ENCODE data around the gene DSEL.
A peak's percentile ranks its signal among the peaks of the same experiment; 100 is the strongest.

Gene DSEL

DNA sequence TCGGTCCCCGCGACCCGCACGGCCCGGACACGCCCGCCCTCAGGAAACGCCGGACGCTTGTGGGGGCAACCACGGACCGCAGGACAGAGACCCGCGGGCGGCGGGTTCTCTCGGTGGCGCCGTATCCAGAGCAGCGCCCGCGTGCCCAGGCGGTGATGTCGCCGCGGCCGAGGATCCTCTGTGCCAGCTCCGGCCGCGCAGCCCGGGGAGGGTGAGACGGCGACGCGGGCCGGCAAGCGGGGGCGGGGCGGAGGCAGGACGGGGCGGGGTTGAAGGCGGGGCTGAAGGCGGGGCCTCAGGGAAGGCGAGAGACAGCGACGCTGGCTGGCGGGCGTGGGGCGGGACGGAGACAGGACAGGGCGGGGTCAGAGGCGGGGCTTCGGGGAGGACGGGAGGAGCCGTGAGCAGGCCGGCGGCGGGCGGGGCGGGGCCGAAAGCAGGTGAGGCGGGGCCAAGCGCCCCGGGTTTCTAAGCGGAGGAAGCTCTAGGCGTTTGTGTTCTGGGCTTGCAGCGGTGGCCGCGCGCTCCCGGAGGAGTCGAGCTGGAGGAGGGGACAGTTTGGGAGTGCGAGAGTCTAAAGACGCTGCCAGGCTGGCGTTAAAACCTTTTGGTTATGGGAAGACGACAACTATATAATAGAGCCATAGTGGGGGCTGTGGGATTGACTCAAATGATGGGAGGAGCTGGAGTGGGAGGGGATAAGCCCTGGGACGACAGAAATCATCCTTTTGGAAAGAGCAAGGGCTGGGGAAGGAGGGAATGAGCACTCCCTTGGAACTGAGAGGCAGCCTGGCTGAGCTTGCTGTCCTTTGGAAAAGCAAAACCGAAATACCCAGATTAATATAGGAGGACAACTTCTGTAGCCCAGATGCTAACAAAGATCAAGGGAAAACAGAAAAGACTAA lies at the start of gene DSEL:
TSS of gene DSEL (minus strand) at position 182 of the 905 bp plus-strand sequence. CDS start 2,112 bp downstream, outside the sequence.
- peak; percentile 95 to 96 for DNase-seq (ENCODE audit: low read depth in 2 of 2)

DNA sequence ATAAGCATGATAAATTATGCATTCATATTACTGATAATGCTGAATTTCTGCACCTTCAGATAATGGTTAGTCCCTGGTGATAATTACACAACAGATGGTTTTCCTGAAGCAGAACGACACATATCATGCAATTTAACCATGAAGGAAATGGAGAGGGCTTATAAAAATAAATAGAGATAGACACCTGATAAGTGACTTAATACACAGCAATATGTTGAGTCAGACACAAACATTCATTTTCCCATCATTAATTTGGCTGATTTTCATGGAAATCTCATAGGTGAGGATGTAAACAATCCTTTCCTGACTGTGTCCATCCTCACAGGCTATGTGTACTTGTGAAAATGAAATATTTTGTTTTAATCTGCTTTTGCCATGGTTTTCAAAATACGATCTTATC lies 36.9 kb upstream of the DSEL start:
- no peak for DNase-seq (ENCODE audit: low read depth in 2 of 2)

DNA sequence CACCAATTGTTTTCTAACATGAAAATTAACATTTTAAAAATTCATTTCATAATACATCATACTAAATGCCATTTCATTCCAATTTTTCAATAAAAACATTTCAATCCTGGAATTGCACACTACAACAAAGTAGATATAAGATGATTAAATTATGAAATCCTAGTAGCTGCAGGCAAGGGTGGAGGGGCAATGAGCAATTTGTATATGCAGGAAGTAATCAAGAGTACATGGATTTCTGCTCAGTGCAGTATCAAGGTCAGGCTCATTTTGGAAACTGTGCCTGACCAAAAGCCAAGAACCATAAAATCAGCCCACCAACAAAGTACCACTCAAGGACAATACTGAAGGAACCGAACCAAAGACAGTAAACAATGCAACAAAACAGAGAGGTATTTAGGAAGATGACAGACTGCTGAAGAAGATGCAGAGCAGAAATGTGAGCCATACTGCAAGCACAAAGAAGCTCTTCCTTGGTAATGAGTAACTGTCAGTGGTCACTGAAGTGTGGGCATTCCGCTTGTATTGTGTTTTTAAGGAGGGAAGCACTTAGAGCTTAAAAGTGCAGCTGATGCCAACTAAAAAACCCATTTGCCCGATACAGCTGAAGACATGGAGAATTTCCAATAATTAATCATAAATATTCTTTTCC lies 34.5 kb upstream of the DSEL start:
- DNase-seq (ENCODE audit: low read depth in 2 of 2), result no peak

DNA sequence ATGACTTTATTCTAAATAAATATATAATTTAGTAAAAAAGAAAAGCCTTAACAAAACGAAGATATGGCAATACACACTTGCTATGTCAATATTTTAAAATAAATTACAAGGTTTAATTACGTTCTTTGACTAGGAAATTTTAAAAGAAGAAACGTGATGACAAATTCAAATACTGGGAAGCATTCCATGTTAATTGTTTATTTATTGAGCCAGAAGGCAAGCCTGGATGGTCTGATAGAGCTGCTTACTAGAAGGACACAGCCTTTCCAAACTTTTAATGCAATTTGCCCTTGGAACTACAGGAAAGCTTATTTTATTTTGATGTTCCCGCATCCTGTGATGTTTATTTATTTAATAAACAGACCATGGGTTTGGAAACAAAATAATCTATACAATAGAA lies 33.4 kb upstream of the DSEL start:
- no peak for DNase-seq (ENCODE audit: low read depth in 2 of 2)

DNA sequence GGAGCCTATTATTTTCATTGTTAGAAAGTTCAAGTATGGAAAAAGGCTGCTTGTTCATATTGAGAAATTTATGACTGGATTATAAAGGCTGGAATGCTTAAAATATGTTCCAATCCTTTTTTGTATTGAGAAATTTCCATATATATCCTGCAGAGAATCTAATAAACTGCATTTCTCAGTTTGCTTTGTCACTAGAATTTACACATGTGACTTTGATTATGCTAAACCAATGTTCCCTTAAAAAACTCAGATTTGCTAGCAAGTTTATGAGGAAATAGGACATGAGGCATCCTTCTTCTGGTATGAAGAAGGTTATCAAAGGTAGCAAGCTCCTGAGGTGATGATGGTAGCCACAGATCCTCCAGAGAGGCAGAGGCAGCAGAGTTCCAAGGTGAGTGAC lies 29.2 kb upstream of the DSEL start:
- no peak for DNase-seq (ENCODE audit: low read depth in 2 of 2)

DNA sequence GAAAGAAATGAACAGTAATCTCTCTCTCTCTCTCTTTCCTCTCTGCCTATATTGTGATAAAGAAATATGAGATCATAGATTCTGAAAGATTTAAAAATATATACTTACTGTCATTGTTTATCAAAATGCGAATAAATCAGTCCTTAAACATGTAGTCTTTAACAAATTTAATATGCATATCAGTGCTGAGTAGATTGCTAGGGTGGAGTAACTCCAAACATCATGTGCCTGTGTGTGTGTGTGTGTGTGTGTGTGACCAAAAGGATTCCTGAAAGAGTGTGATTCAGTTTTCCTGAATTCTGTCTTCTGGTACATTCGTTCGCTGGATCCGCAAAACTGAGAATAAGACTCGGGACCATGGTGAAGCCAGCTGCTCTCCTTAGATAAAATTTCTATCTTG lies 24.0 kb upstream of the DSEL start:
- DNase-seq (ENCODE audit: low read depth in 2 of 2), result no peak

DNA sequence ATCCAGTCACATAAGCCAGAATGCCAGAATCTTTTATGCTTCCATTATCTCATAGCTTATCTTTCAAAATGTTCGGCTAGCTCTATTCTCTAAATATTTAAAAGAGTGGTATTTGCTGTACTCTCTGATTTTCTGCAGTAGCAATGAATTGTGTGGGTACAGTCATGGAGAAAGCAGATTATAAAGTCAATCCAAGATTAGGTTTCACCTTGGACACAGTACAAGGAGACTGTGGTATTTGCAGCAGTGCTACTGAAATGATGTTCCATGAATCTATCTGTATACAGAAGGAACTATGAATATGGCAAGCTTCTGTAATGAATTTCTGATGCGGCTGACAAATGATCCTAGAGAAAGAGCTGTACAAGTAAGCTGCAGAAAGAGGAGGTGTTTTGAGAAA lies 15.4 kb upstream of the DSEL start:
- no peak for DNase-seq (ENCODE audit: low read depth in 2 of 2)

DNA sequence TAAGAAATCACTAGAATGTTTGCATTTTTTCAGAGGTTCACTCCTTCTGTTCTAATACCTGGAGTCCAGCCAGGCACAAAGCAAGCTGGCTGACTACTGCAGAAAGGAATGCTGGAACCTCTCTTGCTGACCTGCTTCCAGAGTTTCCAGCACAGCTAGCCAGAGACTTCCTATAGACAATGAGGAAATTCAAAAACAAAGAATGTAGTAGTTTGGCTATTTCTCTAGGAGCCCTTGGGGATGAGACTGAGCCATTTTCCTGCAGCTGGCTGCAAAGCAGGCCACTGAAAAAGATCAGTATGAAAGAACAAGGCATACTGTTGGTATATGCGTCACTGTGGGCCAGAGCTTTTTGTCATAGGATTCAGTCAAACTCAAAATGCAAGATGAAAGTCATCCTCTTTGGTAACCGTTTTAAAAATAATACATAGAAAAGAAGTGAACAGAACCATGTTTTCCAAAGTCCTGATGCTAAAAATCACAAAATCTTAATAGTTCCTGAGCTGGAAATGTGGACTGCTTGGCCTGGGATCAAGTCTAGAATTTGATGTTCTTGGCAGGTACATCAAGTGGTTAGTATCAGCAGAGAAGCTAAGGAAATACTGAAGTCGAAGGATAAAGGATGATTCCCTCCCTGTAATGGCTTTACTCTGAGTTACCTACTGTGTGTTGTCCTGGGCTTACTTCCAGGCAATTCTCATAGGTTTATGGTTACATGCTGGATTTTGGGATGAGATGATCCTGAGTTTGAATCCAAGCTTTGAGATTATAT lies 9.0 kb upstream of the DSEL start:
- DNase-seq (ENCODE audit: low read depth in 2 of 2), result no peak

DNA sequence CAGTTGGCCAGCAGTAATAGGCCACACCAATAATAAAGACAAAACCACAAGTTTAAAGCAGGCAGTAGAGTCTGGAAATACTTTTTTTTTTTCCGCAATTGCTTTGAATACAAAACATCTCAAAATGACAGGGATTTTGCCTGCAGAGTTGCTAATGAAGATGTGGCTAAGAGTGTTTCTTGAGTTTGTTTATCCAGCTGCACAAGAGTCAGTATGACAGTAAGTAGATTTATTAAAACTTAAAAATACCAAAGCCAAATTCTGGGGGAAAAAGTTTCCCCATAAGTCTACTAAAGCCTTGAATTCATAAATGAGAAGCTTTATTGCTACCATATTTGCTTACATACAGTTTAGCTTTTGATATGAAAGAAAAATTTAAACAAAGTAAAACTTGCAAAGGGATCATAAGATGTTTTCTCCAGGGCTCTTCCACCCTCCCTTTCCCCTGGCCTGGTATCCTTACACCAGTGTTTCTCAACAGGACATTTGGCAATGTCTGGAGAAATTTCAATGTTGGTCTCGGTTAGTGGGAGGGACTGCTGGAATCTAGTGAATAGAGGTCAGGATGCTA lies 3.9 kb upstream of the DSEL start:
- no peak for DNase-seq (ENCODE audit: low read depth in 2 of 2)

DNA sequence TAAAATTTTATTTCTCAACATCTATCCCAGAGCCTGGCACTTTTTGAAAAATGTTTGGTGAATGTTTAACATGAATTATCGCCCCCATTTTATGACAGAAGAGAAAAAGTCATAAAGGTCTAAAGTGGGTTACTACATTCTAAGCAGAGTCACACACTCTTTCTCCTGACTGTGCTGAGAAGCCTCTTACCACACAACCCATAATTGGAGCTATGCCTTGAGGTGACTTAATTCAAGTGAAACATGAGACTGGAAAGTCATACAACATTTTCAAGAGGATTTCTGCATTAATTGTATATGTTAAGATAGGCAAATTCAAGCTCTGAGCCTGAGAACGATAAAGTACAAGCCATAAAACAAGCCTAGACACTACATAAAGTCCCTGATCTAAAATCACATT lies 3.1 kb upstream of the DSEL start:
- DNase-seq (ENCODE audit: low read depth in 2 of 2), result no peak

DNA sequence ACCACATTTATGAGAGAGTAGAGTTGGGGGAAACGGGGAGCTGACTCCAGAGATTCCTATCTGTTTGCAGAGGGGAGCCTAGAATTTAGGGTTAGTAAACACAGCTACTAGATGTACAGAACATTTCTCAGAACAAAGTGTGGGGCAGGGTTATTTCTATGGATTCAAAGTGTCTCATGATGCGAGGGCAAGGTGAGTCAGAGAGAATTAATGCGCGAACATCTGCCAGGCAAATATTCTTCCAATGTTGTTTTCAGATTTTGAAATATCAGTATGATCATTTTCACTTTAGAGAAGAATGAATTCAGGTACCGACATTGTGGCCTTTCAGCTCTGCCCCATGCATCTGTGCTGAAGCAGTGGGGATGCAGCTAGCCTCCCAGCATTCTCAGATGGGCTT lies 2.0 kb upstream of the DSEL start:
- DNase-seq (ENCODE audit: low read depth in 2 of 2), result no peak

DNA sequence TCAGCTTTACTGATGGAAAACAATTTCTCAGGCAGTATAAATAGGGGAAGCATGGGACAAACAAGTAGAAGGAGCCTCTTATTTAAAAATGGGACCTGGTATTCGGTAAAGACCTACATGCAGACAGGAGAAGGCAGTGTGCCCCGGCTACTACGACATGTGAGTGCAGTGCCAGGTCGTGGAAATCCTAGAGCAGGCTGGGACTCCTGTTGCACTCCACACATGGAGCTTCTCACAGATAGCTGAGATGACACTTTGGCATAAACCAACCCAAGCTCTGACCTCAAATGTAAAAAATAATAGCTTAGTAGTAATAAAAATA lies 885 bp upstream of the DSEL start:
- DNase-seq (ENCODE audit: low read depth in 2 of 2), result no peak

DNA sequence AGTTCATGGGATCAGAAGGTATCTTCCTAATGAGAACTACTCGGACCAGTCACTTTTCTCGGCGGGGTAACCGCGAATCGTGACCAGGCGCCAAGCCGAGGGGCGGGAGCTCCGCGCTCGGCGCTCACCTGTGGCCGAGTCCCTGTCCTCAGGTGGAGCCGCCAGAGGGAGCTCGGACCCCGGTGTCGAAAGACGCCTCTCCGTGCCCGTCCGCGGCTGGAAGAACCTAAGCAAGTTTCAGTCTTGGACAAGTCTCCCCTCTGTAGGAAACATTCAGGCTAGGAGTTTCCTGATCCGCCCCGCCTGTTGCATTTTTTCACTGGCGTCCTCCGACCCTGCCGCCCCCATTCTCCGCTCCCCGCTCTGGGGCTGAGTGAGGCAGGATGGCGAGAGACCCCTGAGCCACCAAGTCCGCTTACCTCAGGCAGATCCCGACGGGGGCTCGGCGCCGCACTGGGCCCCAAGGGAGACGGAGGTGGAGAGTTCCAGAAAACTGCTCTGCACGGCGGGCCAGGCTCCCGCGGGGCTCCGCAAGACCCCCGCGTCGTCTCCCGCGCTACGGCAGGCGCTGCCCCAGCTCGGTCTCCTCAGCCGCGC lies 480 bp downstream of the DSEL start:
- DNase-seq (ENCODE audit: low read depth in 2 of 2), result peak in 1 of 2 donors; percentile 46

DNA sequence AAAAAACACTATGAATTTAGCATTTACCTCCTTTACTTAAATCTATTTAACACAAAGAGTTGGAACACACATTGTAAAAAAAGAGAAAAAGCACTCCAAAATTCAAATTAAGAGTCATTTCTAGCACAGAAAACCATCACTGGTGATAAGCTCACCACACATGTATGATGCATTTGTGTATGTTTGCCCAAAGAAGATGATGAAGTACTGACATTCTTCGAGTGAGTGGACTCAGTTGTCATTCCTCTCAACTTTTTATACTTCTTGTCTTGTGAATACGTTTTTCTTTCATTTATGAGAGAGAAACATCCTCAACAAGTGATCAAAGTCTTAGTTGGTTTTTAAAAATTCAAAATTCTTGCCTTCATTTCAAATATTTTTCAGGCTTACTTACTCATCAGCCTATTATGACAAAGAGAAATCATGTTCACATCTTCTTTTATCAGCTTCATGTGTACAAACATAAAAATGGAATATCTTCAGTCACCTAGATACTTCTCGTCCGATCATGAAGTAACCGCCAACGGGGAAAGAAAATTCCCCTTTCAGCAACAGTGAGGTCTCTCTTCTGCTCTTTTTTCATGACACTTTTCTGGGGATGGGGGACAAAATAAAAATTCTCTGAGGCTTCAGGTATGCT lies 1.5 kb downstream of the DSEL start:
- no peak for DNase-seq (ENCODE audit: low read depth in 2 of 2)

DNA sequence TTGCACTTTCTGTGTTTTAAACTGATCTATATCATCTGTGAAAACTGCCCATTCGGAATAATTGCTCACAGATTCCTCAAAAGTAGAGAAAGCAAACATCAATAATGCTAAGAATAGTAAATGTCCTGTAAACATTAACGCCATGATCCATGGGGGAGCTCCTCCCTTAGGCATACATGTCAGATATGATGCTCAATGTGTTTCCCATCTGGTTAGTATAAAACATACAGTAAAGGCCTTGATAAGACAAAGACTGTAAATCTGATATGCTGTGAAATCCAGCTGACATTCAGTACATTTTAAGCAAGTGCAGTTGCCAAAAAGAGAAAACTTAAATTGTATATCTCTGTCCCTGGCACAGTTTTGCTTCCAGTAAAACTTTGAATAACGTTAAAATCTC lies 2.1 kb downstream of the DSEL start:
- DNase-seq (ENCODE audit: low read depth in 2 of 2), result no peak

DNA sequence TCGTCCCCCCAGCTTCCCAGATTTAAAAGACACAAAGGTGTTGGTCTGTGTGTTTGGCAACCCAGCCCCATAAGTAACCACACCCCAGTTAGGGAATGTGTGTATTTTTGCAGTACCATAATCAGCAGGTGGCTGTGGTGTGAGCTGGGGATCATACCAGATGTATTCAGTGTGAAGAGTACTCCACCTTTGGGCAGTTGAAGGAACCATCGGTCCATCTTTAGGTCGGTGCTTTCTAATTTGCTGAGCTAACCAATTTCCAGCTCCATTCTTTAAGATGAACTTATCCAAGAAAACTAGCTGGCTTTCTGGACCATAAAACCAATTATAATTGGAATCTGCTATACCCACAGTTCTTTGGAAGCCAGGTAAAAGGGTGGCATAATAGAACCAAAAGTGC lies 3.2 kb downstream of the DSEL start:
- DNase-seq (ENCODE audit: low read depth in 2 of 2), result no peak

DNA sequence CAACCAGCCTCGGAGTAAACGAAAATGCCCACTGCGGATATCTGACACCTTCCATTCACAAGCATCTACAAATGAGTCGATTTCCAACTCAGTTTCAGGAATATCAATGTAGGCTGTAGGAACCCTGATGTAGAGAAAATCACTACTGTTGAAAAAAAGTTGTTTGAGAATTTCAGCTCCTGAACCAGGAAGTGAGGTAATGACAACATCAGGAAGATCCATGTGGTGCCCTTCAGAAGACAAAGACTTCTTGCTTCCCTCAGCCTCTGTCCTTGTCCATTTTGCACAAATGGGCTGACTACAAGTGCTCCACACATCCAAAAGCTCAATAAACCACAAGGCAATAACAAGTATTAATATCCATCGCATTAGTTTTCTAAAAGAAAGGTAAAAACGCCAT lies 4.7 kb downstream of the DSEL start:
- no peak for DNase-seq (ENCODE audit: low read depth in 2 of 2)

DNA sequence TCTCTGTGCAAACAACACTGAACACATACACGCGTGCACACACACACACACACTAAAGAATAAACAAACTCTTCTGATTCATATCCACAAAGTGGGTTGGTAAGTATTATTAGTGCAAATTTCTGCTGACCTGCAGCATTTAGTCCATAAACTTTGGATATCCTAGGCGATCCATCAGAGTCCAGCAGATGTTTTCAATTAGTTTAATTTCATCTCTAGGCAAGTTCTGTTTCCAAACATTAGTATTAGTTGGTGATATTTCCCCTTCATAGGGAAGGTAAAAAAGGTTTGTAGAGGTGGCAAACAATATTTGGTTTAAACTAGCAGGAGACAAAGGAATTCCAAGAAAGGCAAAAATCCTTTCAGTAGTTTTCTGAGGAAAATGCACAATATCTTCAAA lies 5.7 kb downstream of the DSEL start:
- DNase-seq (ENCODE audit: low read depth in 2 of 2), result no peak

DNA sequence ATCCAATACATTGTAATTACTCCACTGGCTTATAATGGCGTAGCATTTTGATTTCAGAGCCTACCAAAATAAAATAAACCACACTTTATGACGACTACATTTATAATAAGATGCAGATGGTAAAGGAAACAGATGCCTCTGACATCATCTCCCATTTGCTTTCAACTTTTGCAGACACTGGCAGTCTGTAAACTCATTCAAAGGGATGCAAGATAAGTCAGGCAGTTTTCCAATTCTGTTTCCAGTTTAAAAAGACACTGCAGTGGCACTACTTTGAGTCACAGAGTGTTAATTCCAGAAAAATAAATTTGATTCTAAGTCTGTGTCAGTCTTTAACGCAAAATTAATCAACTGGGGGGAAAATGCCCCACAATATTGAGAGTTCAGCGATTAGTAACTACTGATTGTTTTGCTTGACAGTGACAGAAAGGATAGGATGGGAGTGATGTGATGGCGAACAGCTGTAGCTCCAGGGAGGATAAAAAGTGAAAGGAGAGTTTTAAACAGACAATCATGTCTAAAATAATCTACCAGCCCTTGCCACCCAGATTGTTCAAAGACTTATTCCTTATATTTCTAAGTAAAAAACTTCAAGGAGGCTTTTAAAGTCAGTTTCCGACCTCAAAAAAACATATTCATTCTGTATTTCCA lies 6.7 kb downstream of the DSEL start:
- DNase-seq (ENCODE audit: low read depth in 2 of 2), result no peak

DNA sequence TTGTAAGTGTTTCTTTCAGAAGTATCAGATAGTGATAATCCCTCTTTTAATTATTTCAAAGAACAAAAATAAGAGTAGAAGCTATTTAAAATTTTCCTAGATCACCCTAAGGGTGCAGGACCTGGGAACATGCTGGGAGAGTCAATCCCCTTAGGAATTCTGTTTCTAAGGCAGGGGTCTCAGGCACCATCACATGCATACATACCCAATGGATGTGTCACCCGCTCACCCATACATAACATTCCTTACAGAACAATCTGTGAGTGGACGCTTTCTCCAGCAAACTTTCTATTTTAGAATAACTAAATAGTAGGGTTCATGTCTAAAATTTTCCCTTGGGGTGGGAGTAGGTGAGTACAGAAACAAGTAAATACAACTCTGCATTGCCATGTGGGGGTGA lies 8.4 kb downstream of the DSEL start:
- DNase-seq (ENCODE audit: low read depth in 2 of 2), result no peak

DNA sequence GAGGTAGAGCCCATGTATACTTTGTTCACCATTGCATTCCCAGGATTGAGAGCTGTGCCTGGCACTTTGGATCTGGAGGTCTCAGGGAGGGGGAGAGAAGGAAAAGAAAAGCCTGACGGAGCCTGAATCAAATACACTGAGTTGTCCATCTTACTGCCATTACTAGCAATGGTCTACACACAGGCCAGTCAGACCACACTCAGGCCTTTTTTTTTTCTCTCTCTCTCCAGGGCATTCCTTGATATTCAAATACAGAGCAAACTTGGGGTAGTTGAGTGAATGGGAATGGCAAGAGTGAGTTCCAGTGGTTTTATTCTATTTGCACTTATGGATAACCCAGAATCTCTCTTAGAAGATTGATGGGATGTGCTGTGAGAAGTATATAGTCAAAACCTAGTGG lies 11.8 kb downstream of the DSEL start:
- DNase-seq (ENCODE audit: low read depth in 2 of 2), result no peak
